HepG2 (cell line): Measurements from ENCODE around the gene NFE2L2. TPM values are rescaled to one million over a fixed set of nuclear protein-coding genes. Genes with fewer than 3 reads are reported as not detected.
A peak's percentile ranks its signal among the peaks of the same experiment; 100 is the strongest.

Source experiments
- ATF3 ChIP-seq: sonication (generic); formaldehyde crosslinking; IDR thresholded peaks from 2 replicates; pipeline ENCODE4 v1.4.0; 2020; ENCODE audit warnings: missing genetic modification reagents
- BHLHE40 ChIP-seq: IDR thresholded peaks from 2 replicates; pipeline ENCODE4 v1.6.1; 2011; ENCODE audit warnings: low read length, improper control_type of control experiment
- CTCF ChIP-seq: sonication (generic); formaldehyde crosslinking; IDR thresholded peaks from 2 replicates; pipeline ENCODE4 v1.5.0; 2020; ENCODE audit warnings: mild to moderate bottlenecking, missing genetic modification reagents, moderate library complexity
- EED ChIP-seq: sonication (generic); formaldehyde crosslinking; IDR thresholded peaks from 2 replicates; pipeline ENCODE4 v1.5.0; 2020; ENCODE audit warnings: mild to moderate bottlenecking, missing genetic modification reagents
- ELF1 ChIP-seq: sonication (generic); formaldehyde crosslinking; IDR thresholded peaks from 2 replicates; pipeline ENCODE4 v1.4.0; 2020; ENCODE audit warnings: missing genetic modification reagents
- GMEB1 ChIP-seq: sonication (generic); formaldehyde crosslinking; IDR thresholded peaks from 2 replicates; pipeline ENCODE4 v1.5.1; 2020; ENCODE audit warnings: missing genetic modification reagents, mild to moderate bottlenecking, borderline replicate concordance
- HMGXB4 ChIP-seq, 2 experiments: sonication (generic) in 1 of 2; formaldehyde crosslinking in 1 of 2; IDR thresholded peaks; 2 replicates each; pipeline versions ENCODE4 v1.4.0 to v1.6.1; 2018 to 2020; ENCODE audit warnings: missing genetic modification reagents in 2 of 2, borderline replicate concordance in 1 of 2, low read depth in 1 of 2, mild to moderate bottlenecking in 1 of 2, missing biosample characterization in 1 of 2
- HNRNPL ChIP-seq: fragments of 200-400 bp; formaldehyde crosslinking; IDR thresholded peaks from 2 replicates; pipeline ENCODE4 v1.6.1; 2017; ENCODE audit warnings: mild to moderate bottlenecking, low read depth, low read length
- KDM2A ChIP-seq: sonication (generic); formaldehyde crosslinking; IDR thresholded peaks from 2 replicates; pipeline ENCODE4 v1.4.0; 2020; ENCODE audit warnings: low read depth, missing genetic modification reagents, borderline replicate concordance
- RXRB ChIP-seq: IDR thresholded peaks from 2 replicates; pipeline ENCODE4 v1.6.1; 2016; ENCODE audit warnings: borderline replicate concordance, missing genetic modification reagents, missing compliant biosample characterization
- SAP130 ChIP-seq: IDR thresholded peaks from 2 replicates; pipeline ENCODE4 v1.6.1; 2016; ENCODE audit warnings: low read depth
- SIN3A ChIP-seq: IDR thresholded peaks from 2 replicates; pipeline ENCODE4 v1.6.1; 2011; ENCODE audit warnings: low read depth, mild to moderate bottlenecking, control low read depth, low read length, borderline replicate concordance
- SOX13 ChIP-seq, 3 experiments: fragments of 450-650 bp in 1 of 3; sonication (generic) in 1 of 3; formaldehyde crosslinking in 1 of 3; IDR thresholded peaks in 2 of 3; conservative IDR thresholded peaks in 1 of 3; 2 replicates each; pipeline versions ENCODE4 v1.5.0 to v1.6.1; 2016 to 2020; ENCODE audit warnings: antibody characterized with exemption in 1 of 3, mild to moderate bottlenecking in 1 of 3, missing compliant biosample characterization in 1 of 3, missing genetic modification reagents in 1 of 3, moderate library complexity in 1 of 3
- TCF7 ChIP-seq: sonication (generic); IDR thresholded peaks from 2 replicates; pipeline ENCODE4 v1.6.1; 2016; ENCODE audit warnings: antibody characterized with exemption, low read depth
- TEF ChIP-seq: sonication (generic); formaldehyde crosslinking; IDR thresholded peaks from 2 replicates; pipeline ENCODE4 v1.5.0; 2020; ENCODE audit warnings: missing genetic modification reagents
- ZNF33A ChIP-seq: sonication (generic); formaldehyde crosslinking; IDR thresholded peaks from 2 replicates; pipeline ENCODE4 v1.5.1; 2020; ENCODE audit warnings: missing genetic modification reagents, mild to moderate bottlenecking, moderate library complexity, borderline replicate concordance
- ZNF367 ChIP-seq: sonication (generic); formaldehyde crosslinking; IDR thresholded peaks from 2 replicates; pipeline ENCODE4 v1.4.0; 2020; ENCODE audit warnings: missing genetic modification reagents, borderline replicate concordance
- ZNF616 ChIP-seq: sonication (generic); formaldehyde crosslinking; IDR thresholded peaks from 2 replicates; pipeline ENCODE4 v1.5.0; 2020; ENCODE audit warnings: low read depth, mild to moderate bottlenecking, missing genetic modification reagents
- ZNF749 ChIP-seq: sonication (generic); formaldehyde crosslinking; IDR thresholded peaks from 2 replicates; pipeline ENCODE4 v1.8.0; 2022; ENCODE audit warnings: mild to moderate bottlenecking, missing genetic modification reagents, moderate library complexity, borderline replicate concordance
- ZNF878 ChIP-seq: sonication (generic); formaldehyde crosslinking; IDR thresholded peaks from 2 replicates; pipeline ENCODE4 v1.8.1; 2023; ENCODE audit warnings: mild to moderate bottlenecking, missing genetic modification reagents, moderate library complexity
- ZSCAN12 ChIP-seq: sonication (generic); formaldehyde crosslinking; IDR thresholded peaks from 2 replicates; pipeline ENCODE4 v1.9.0; 2021; ENCODE audit warnings: mild to moderate bottlenecking, missing genetic modification reagents
- polyA plus RNA-seq, 8 experiments: library from polyadenylated mRNA; depleted of rRNA in 3 of 8; stranded (reverse) in 7 of 8; unstranded in 1 of 8; fragments of >200 nt; fragmentation: Illumina TruSeq in 4 of 8; extraction: Trizol in 4 of 8; gene quantifications; 2 replicates each; pipeline versions ENCODE4 v1.2.1 to v1.2.3, GENCODE V29; 2011 to 2016; ENCODE audit warnings: low read depth in 4 of 8, missing spikeins in 1 of 8, mixed read lengths in 1 of 8; ENCODE audit not compliant: insufficient read depth in 1 of 8
- total RNA-seq, 5 experiments: library from RNA; depleted of rRNA; stranded (reverse); fragments of >200 nt; fragmentation: Illumina TruSeq; extraction: Trizol; gene quantifications; 2 replicates each; pipeline ENCODE4 v1.2.3, GENCODE V29; 2016; ENCODE audit warnings: low read depth in 1 of 5

Gene NFE2L2
- total and polyA plus RNA-seq, 2 of the 13 experiments (the other 11 are each of a cell fraction or from before 2014, with no cell fraction given), result 84.6 to 215 TPM

GRCh38 chr2:177188482-177189469 lies 75.8 kb downstream of the NFE2L2 start (continued):
- 0 out of 2 replicates have a peak, but pooled peaks have one; percentile 13 for TF ChIP-seq CTCF (CRISPR knock-in tag)
- 0 out of 2 replicates have a peak, but pooled peaks have one; percentile 59 for TF ChIP-seq ZNF616
- no peak for TF ChIP-seq TEF (CRISPR knock-in tag)
- no peak for TF ChIP-seq ZNF749
- no peak for TF ChIP-seq KDM2A (CRISPR knock-in tag)
- 0 out of 2 replicates have a peak, but pooled peaks have one; percentile 59 for TF ChIP-seq SIN3A
- peak; percentile 88 for TF ChIP-seq RXRB
- TF ChIP-seq EED, result no peak
- peak; percentile 38 for TF ChIP-seq ATF3 (CRISPR knock-in tag)
- TF ChIP-seq HNRNPL, result no peak
- TF ChIP-seq SAP130 (CRISPR knock-in tag), result peak; percentile 87
- peak; percentile 27; the same call in 1 of the 2 replicates for TF ChIP-seq GMEB1 (CRISPR knock-in tag)
- no peak for TF ChIP-seq ZNF367 (CRISPR knock-in tag)
- TF ChIP-seq ZNF33A, result no peak
- peak; percentile 85 for TF ChIP-seq ZNF878
- no peak for TF ChIP-seq BHLHE40
- TF ChIP-seq SOX13 (IDR thresholded peaks at IDR 0.05), result peak; percentile 58
- TF ChIP-seq SOX13 (CRISPR knock-in tag; conservative IDR thresholded peaks at IDR 0.05 in 1 of 2, IDR thresholded peaks at IDR 0.05 in 1 of 2), result peak; percentile 15 to 90; a peak in 2 of 4 replicates
- TF ChIP-seq TCF7, result peak; percentile 67; the same call in 1 of the 2 replicates
- peak in 1 of 2 experiments; percentile 17; a peak in 1 of 4 replicates for TF ChIP-seq HMGXB4 (CRISPR knock-in tag; IDR thresholded peaks at IDR 0.05; ENCODE audit: borderline replicate concordance in 1 of 2, low read depth in 1 of 2)
- TF ChIP-seq ZSCAN12 (CRISPR knock-in tag), result no peak
- TF ChIP-seq ELF1, result peak; percentile 47; the same call in 1 of the 2 replicates
